Brain microvascular endothelial cell (primary cell): ENCODE results near the gene JPH4.

Source experiments
- DNase-seq: peaks from one replicate; pipeline ENCODE4 v3.0.0-alpha.2; 2020
- H3K27ac ChIP-seq: fragments of 250-450 bp; sonication (Bioruptor Pico); 2 replicates; pipeline ENCODE4 v1.5.1; 2020; ENCODE audit warnings: mild to moderate bottlenecking, moderate library complexity
- H3K27me3 ChIP-seq: fragments of 250-450 bp; sonication (Bioruptor Pico); replicated peaks from 2 replicates; pipeline ENCODE4 v1.5.1; 2020; ENCODE audit warnings: mild to moderate bottlenecking
- H3K36me3 ChIP-seq: fragments of 250-450 bp; sonication (Bioruptor Pico); replicated peaks from 2 replicates; pipeline ENCODE4 v1.5.1; 2020; ENCODE audit warnings: mild to moderate bottlenecking
- H3K4me3 ChIP-seq: 2 replicates; pipeline ENCODE4 v1.5.1; 2011; ENCODE audit warnings: low read depth, mild to moderate bottlenecking, control low read depth, low read length, moderate library complexity
- CTCF ChIP-seq: IDR thresholded peaks from 2 replicates; pipeline ENCODE4 v1.5.1; 2011; ENCODE audit warnings: low read depth, mild to moderate bottlenecking, moderate library complexity, low read length, control low read depth, inconsistent platforms; ENCODE audit errors: missing control alignments
- in situ Hi-C: cut with HindIII; loops from 2 replicates; pipeline ENCODE4 v1.10.0; 2017; ENCODE audit warnings: low sequenced_read_pairs, low pct_ligation_motif_present

JPH4 gene

GRCh38 chr14:23578560-23579310 is at the start of gene JPH4:
JPH4 (minus strand) TSS chr14:23578790; CDS start chr14:23577453, 1,337 bp downstream.
- DNase-seq: no peak
- in situ Hi-C loops: no loop called here
- TF ChIP-seq CTCF: no peak
- peaks cover 44% of the 10 kb centered on the region for H3K27me3 ChIP-seq
- no peak within 1 kb of the TSS for H3K4me3 ChIP-seq
- no peaks in the 10 kb centered on the region for H3K36me3 ChIP-seq
- H3K27ac ChIP-seq: no peak within 1 kb of the TSS

- no peaks in the 10 kb centered on the region for H3K36me3 ChIP-seq
- in situ Hi-C loops: no loop called here
- no peak for DNase-seq
- no peak overlapping the region for H3K4me3 ChIP-seq
- no peaks in the 10 kb centered on the region for H3K27me3 ChIP-seq
- H3K27ac ChIP-seq: no peak overlapping the region
- no peak for TF ChIP-seq CTCF
Measured at GRCh38 chr14:23627961-23628360, 49.4 kb upstream of the JPH4 start.

GRCh38 chr14:23626946-23627345 is 48.4 kb upstream of the JPH4 start:
- Histone ChIP-seq H3K4me3 (no peak overlapping the region), H3K27me3 (no peaks in the 10 kb centered on the region), H3K27ac (no peak overlapping the region), H3K36me3 (no peaks in the 10 kb centered on the region)
- TF ChIP-seq CTCF: no peak
- in situ Hi-C loops: no loop called here
- DNase-seq: no peak

- DNase-seq: no peak
Measured at GRCh38 chr14:23624830-23625404, 46.3 kb upstream of the JPH4 start.

GRCh38 chr14:23623962-23624361 is 45.4 kb upstream of the JPH4 start:
- DNase-seq: no peak
- Histone ChIP-seq H3K4me3 (no peak overlapping the region), H3K27me3 (no peaks in the 10 kb centered on the region), H3K36me3 (no peaks in the 10 kb centered on the region), H3K27ac (no peak overlapping the region)
- in situ Hi-C loops: no loop called here
- TF ChIP-seq CTCF: no peak

More at GRCh38 chr14:23624830-23625404, 46.3 kb upstream of the JPH4 start:
- H3K27me3 ChIP-seq: no peaks in the 10 kb centered on the region
- in situ Hi-C loops: no loop called here
- no peak overlapping the region for H3K4me3 ChIP-seq
- H3K27ac ChIP-seq: no peak overlapping the region
- H3K36me3 ChIP-seq: no peaks in the 10 kb centered on the region
- TF ChIP-seq CTCF: no peak
